GM08714 (cell line): ENCODE data around the gene CTIF.

Experiments used
- H3K4me3 ChIP-seq: fragments of 200-500 bp; sonication (Bioruptor generic); 2 replicates; pipeline ENCODE4 v1.5.1; 2014; ENCODE audit warnings: mild to moderate bottlenecking, low read length, inconsistent platforms
- ZNF274 ChIP-seq: IDR thresholded peaks from 2 replicates; pipeline ENCODE4 v1.6.1; 2012; ENCODE audit warnings: mild to moderate bottlenecking, low read depth, low read length

CTIF gene

GRCh38 chr18:48735080-48735676, 196.3 kb downstream of the CTIF start:
- no peak overlapping the region for H3K4me3 ChIP-seq
- TF ChIP-seq ZNF274: no peak

- no peak for TF ChIP-seq ZNF274
- no peak overlapping the region for H3K4me3 ChIP-seq
Observed at GRCh38 chr18:48735681-48736255, 196.9 kb downstream of the CTIF start.

DNA sequence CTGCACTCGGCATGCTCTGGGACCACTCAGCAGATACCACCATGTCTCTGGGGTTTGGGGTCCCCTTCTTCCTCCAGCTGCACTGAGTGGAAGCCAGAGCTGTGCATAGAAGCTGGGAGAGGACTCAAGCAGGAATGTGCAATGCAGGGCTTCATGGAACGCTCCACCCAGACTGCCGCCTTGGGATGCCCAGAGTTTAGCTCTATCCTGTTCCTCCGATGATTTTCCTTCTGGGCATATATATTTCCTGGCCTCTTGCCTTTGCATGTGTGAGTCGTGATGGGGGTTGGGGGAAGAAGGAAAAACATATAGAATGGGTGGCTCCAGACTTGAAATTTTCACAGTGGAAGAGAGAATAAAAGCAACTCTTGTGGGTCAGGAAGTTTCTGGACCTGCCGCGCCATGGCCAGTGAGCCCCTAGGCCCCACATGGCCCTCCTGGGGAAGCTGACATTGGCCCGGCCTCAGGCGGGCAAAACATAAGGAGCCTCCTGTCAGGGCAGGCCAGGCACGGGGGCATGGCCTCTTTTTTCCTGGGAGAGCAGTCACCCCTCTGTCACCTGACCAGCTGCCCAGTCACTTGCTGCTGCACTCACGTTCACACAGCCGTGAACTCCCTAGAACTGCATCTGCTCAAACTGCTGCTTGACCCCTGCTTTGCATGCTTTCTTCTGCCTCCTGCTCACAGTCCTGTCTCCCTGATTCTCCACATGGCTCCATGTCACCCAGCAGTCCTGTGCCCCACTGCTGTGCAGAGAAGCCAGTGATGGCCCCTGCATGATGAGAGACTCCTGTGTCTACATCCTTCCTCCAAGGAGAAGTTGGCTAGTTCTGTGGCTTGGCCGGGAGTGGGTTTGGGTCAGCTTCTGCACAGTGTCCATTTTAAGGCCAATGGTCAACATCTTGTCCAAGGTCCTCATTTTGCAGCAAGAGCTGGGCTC, 197.8 kb downstream of the CTIF start:
- no peak for TF ChIP-seq ZNF274
- no peak overlapping the region for H3K4me3 ChIP-seq

DNA sequence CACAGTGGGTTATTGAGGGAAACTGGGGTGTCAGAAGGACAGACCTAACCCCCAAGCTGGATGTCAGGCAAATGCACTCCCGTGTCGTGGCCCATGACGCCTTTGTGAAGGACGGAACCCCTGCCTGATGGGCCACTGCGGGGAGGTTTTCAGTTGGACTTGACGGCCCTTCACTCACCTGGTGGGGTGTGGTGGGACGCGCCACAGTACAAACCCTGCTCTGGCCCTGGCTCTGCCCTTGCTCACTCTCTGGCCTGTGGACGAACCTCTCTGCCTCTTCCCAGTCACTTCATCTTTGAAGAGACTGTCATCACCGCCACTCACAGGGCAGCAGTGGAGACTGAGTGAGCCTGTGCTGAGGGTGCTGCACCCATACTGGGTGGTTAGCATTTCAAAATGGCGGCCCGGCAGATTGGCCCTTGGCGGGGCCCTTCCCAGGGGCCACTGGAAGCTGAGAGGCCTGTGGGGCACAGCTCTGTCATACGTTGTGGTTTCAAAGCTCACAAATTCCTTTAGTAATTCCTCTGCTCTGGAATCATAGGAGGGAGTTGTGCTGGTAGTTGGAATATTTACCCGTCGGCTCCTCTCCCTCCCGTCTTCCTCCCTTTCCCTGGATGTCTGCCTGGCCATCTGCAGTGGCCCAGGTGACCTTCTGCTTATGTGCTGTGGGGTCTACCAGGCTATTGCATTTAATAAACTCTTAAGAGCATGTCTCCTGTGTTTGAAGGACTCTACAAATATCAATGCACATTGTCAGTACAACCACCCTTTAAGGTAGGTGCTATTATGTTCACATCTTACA, 200.6 kb downstream of the CTIF start:
- no peak overlapping the region for H3K4me3 ChIP-seq
- TF ChIP-seq ZNF274: no peak

DNA sequence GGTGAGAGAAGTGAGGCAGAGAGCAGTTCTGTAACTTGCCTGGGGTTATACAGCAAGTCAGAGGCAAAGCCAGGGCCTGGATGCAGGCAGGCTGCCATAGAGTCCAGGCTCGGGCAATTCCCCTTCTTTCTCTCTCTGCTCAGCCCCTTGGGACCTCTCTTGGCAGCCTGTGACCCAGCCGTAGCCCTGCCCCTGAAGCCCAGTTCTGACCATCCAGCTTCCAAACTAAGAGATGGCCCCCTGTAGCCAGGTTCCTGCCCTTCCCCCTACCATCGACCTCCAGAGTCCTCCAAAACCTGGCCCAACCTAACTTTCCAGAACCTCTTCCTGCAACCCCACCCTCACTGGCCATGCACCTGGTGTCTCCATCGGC, 201.2 kb downstream of the CTIF start:
- TF ChIP-seq ZNF274: no peak
- no peak overlapping the region for H3K4me3 ChIP-seq

DNA sequence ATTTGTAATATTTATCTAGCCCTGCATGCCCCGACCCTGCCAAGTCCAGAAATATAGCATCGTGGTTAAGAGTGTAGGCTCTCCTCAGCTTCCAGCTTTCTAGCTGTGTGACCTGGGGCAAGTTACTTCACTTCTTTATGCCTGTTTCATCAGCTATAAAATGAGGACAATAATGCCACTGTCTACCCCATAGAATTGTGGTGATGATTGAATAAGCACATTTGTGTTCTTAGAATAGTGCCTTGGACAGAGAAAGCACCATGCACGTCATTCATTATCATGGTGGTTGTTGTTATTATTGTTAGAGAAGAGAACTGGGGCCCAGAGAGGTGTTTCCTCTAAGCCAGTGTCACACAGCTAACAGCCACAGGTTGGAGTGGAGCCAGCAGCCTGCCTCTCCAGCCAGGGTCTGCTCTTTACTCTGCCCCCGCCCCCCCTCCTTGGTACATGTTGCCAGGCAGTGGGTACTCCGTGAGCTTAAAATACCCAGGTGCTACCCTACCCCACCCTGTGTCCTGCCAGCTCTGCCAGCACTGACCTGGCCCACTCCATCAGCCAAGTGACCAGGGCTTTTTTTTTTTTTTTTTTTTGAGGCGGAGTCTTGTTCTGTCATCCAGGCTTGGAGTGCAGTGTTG, 202.1 kb downstream of the CTIF start:
- no peak overlapping the region for H3K4me3 ChIP-seq
- no peak for TF ChIP-seq ZNF274

DNA sequence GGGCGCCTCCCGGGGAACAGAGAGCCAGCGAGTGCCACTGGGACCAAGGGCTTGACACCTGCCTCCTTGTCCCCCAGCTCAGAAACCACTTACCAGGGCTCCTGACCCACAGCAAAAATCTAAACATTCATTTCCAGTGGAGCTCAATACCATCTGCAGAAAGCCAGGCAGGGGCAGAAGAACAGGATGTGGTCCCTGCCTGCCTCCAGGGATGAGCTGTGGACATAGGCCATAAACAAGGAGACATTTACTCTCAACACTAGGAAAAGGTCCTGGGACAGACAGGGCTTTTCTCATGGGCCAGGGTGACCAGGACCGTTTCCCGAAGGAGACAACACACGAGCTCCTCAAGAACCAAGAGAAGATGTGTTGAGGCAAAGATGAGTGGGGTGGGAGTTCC, 203.0 kb downstream of the CTIF start:
- TF ChIP-seq ZNF274: no peak
- no peak overlapping the region for H3K4me3 ChIP-seq

GRCh38 chr18:48742304-48742703, 203.5 kb downstream of the CTIF start:
- no peak overlapping the region for H3K4me3 ChIP-seq
- TF ChIP-seq ZNF274: no peak

DNA sequence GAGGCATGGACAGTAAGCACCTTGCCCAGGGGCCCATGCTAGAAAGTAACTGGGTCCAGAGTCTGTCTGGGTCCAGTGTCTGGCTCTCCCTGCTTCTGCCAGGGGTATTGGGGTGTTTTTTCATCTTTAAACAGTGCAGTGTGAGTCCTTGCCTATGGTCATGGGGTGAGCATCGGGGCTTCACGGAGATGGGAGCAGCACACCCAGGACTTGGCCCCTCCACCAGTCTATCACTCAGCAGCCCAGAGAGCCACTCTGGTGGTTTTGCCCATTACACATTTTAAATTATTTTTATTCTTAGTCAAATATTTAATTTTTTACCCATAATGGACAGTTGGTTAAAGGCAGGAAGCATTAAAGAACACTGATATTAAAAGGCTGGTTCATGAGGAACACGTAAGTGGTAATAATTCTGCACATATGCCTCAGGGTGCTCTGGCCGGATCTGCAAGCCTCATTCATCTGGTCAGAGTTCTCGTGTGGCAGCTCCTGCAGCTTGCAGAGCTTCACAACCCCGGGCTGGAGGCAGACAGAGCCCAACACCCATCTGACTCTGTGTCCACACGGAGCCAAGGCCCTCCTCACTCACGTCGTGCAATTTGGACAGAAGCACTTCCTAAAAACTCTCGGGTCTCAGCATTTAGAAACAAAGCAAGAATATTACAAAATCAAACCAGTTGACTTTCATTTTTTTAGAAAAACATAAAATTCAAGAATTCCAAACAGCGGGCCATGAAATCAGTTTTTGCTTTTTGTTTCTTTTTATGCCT, 204.1 kb downstream of the CTIF start:
- H3K4me3 ChIP-seq: no peak overlapping the region
- no peak for TF ChIP-seq ZNF274

GRCh38 chr18:48743886-48744285, 205.1 kb downstream of the CTIF start:
- no peak for TF ChIP-seq ZNF274
- no peak overlapping the region for H3K4me3 ChIP-seq

GRCh38 chr18:48745293-48745692, 206.5 kb downstream of the CTIF start:
- TF ChIP-seq ZNF274: no peak
- H3K4me3 ChIP-seq: no peak overlapping the region

GRCh38 chr18:48749768-48750167, 210.9 kb downstream of the CTIF start:
- no peak overlapping the region for H3K4me3 ChIP-seq

More at GRCh38 chr18:48749768-48750167, 210.9 kb downstream of the CTIF start:
- TF ChIP-seq ZNF274: no peak
